Common myeloid progenitor, CD34-positive (primary cell): ENCODE results near the gene TBC1D3D. TPM values are rescaled to one million over a fixed set of nuclear protein-coding genes. Genes with fewer than 3 reads are reported as not detected.
"Not testable (repeated sequence)": the region's sequence is repeated elsewhere in the genome, so short reads cannot be mapped to it uniquely, and the experiment has no call there.

Source experiments
- CTCF ChIA-PET: fragments of 350-600 bp; sonication (Branson Sonifier 250); formaldehyde crosslinking; loops from one replicate; lab custom pipeline; 2021; ENCODE audit warnings: antibody characterized with exemption; lab: Charles Lee
- POLR2A ChIA-PET: fragments of 350-600 bp; sonication (Branson Sonifier 250); formaldehyde crosslinking; loops from one replicate; lab custom pipeline; 2021; ENCODE audit warnings: antibody characterized with exemption; lab: Charles Lee
- DNase-seq, 3 donors: peaks; one replicate each; pipeline versions ENCODE4 v3.0.0 to v3.0.0-alpha.2; 2013
- H3K27ac ChIP-seq, 2 experiments: 1 replicate in 1 of 2; 2 replicates in 1 of 2; pipeline ENCODE4 v1.7.0; 2013; ENCODE audit warnings: inconsistent platforms in 2 of 2, low read length in 2 of 2, mild to moderate bottlenecking in 2 of 2, low read depth in 1 of 2, moderate library complexity in 1 of 2; ENCODE audit not compliant: severe bottlenecking in 2 of 2, insufficient read depth in 1 of 2, poor library complexity in 1 of 2
- H3K27me3 ChIP-seq, 5 experiments: replicated peaks in 2 of 5; 1 replicate in 3 of 5; 2 replicates in 2 of 5; pipeline versions ENCODE4 v1.6.1 to v1.7.0; 2013; ENCODE audit warnings: low read length in 4 of 5, mild to moderate bottlenecking in 2 of 5, moderate library complexity in 2 of 5, inconsistent platforms in 1 of 5; ENCODE audit not compliant: insufficient read depth in 5 of 5, control insufficient read depth in 4 of 5
- H3K36me3 ChIP-seq, 4 experiments: 1 replicate in 2 of 4; 2 replicates in 2 of 4; pipeline versions ENCODE4 v1.6.1 to v1.7.0; 2013; ENCODE audit warnings: low read length in 3 of 4, control low read depth in 1 of 4, mild to moderate bottlenecking in 1 of 4; ENCODE audit not compliant: control insufficient read depth in 4 of 4, insufficient read depth in 4 of 4
- H3K4me1 ChIP-seq, 4 experiments: 1 replicate in 3 of 4; 2 replicates in 1 of 4; pipeline versions ENCODE4 v1.6.1 to v1.7.1; 2013; ENCODE audit warnings: low read length in 3 of 4, mild to moderate bottlenecking in 3 of 4, control low read depth in 1 of 4, inconsistent platforms in 1 of 4, moderate library complexity in 1 of 4; ENCODE audit not compliant: control insufficient read depth in 4 of 4, insufficient read depth in 4 of 4; ENCODE audit errors: control extremely low read depth in 1 of 4
- H3K4me3 ChIP-seq, 7 experiments: 1 replicate in 4 of 7; 2 replicates in 3 of 7; pipeline versions ENCODE4 v1.5.1 to v1.7.0; 2013; ENCODE audit warnings: mild to moderate bottlenecking in 7 of 7, low read length in 6 of 7, moderate library complexity in 6 of 7, inconsistent platforms in 2 of 7, low read depth in 2 of 7, control low read depth in 1 of 7; ENCODE audit not compliant: insufficient read depth in 4 of 7, control insufficient read depth in 1 of 7; ENCODE audit errors: extremely low read depth in 1 of 7
- H3K9me3 ChIP-seq, 5 experiments: 1 replicate in 4 of 5; 2 replicates in 1 of 5; pipeline versions ENCODE4 v1.6.1 to v1.7.1; 2013; ENCODE audit warnings: low read length in 4 of 5, mild to moderate bottlenecking in 2 of 5, inconsistent platforms in 1 of 5, low read depth in 1 of 5, moderate library complexity in 1 of 5; ENCODE audit not compliant: control insufficient read depth in 4 of 5, insufficient read depth in 2 of 5; ENCODE audit errors: control extremely low read depth in 1 of 5
- WGBS: methylation state at CpG from one replicate; pipeline ENCODE4 v1.1.5; 2013; ENCODE audit not compliant: insufficient coverage; 5-methylcytosine and 5-hydroxymethylcytosine counted together
- polyA plus RNA-seq: library from polyadenylated mRNA; unstranded; fragments of 120-200 nt; gene quantifications from one replicate; pipeline ENCODE4 v1.2.1, GENCODE V29; 2013

The TBC1D3D gene
- polyA plus RNA-seq: 2.8 TPM

DNA sequence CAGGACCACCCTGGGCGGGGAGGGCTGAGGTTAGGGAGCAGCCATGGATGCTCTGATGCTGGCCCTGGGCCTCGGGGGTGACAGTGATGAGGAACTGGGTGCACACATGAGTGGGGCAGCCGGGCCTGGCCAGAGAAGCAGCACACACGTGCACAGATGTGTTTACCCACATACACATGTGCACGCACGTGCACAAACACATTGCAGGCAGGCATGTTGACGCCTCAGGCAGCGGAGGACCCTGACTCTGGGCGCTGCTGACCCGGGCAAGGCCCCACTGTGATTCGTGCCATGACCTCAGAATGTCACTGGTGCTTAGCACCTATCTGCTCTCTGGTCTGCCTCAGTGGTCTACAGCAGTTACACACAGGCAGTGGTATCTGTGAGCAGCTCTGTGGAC, at the start of gene TBC1D3D:
Gene TBC1D3D (plus strand): TSS at position 301 of the 400 bp plus-strand sequence. CDS start 1,585 bp downstream, outside the sequence.
- H3K9me3 ChIP-seq, H3K4me1 ChIP-seq, H3K27ac ChIP-seq, H3K36me3 ChIP-seq, H3K4me3 ChIP-seq, CTCF ChIA-PET, DNase-seq, H3K27me3 ChIP-seq, POLR2A ChIA-PET: not testable (repeated sequence)
- WGBS: no CpG with 5 or more reads among the region's 11 CpGs

DNA sequence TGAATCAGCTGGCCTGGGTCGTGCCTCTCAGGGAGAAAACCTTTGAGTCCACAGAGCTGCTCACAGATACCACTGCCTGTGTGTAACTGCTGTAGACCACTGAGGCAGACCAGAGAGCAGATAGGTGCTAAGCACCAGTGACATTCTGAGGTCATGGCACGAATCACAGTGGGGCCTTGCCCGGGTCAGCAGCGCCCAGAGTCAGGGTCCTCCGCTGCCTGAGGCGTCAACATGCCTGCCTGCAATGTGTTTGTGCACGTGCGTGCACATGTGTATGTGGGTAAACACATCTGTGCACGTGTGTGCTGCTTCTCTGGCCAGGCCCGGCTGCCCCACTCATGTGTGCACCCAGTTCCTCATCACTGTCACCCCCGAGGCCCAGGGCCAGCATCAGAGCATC, 14.8 kb upstream of the TBC1D3D start, which contains the start of gene TBC1D3L:
Gene TBC1D3L (minus strand): TSS at position 101 of the 400 bp plus-strand sequence. CDS start 1,540 bp downstream, outside the sequence.
- H3K4me3 ChIP-seq, POLR2A ChIA-PET, DNase-seq, H3K36me3 ChIP-seq, H3K4me1 ChIP-seq, CTCF ChIA-PET, H3K9me3 ChIP-seq, H3K27ac ChIP-seq, H3K27me3 ChIP-seq: not testable (repeated sequence)
- no CpG with 5 or more reads among the region's 11 CpGs for WGBS
